WTC11 (cell line): ENCODE measurements around the gene AGBL1. TPM values are rescaled to one million over a fixed set of nuclear protein-coding genes. Genes with fewer than 3 reads are reported as not detected.

Experiments
- ATAC-seq: fragments of 200-7000 bp; cut with Tn5 transposase; 2 replicates; pipeline ENCODE4 v1.10.0; 2021; ENCODE audit warnings: mild to moderate bottlenecking, moderate library complexity
- CTCF ChIA-PET: fragments of 300-600 bp; sonication (Branson Sonifier 250); formaldehyde crosslinking; loops from one replicate; lab custom pipeline; 2021; ENCODE audit warnings: antibody characterized with exemption; lab: Charles Lee
- POLR2A ChIA-PET: fragments of 350-600 bp; sonication (Branson Sonifier 250); formaldehyde crosslinking; loops from one replicate; lab custom pipeline; 2021; ENCODE audit warnings: antibody characterized with exemption; lab: Charles Lee
- DNase-seq: peaks from one replicate; pipeline ENCODE4 v3.0.0; 2021; ENCODE audit warnings: low spot score
- H3K27ac Mint-ChIP-seq: 2 replicates; pipeline ENCODE4 v1.8.0; 2021; ENCODE audit warnings: mixed read lengths
- H3K27me3 Mint-ChIP-seq: 2 replicates; pipeline ENCODE4 v1.8.0; 2021; ENCODE audit warnings: low read depth, mild to moderate bottlenecking, moderate library complexity, mixed read lengths
- H3K36me3 Mint-ChIP-seq: 2 replicates; pipeline ENCODE4 v1.8.0; 2021; ENCODE audit warnings: mixed read lengths
- H3K4me1 Mint-ChIP-seq: 2 replicates; pipeline ENCODE4 v1.8.0; 2022; ENCODE audit warnings: mixed read lengths
- H3K4me3 Mint-ChIP-seq: 2 replicates; pipeline ENCODE4 v1.8.0; 2021; ENCODE audit warnings: mild to moderate bottlenecking, moderate library complexity, mixed read lengths
- H3K9me3 Mint-ChIP-seq: 2 replicates; pipeline ENCODE4 v1.8.0; 2021; ENCODE audit warnings: mixed read lengths
- ATF2 ChIP-seq: sonication (generic); formaldehyde crosslinking; IDR thresholded peaks from 2 replicates; pipeline ENCODE4 v1.8.1; 2022; ENCODE audit warnings: low read depth, missing genetic modification reagents, borderline replicate concordance
- E2F5 ChIP-seq: sonication (generic); formaldehyde crosslinking; IDR thresholded peaks from 2 replicates; pipeline ENCODE4 v1.8.1; 2022; ENCODE audit warnings: mild to moderate bottlenecking, moderate library complexity, missing genetic modification reagents
- GABPB1 ChIP-seq: sonication (generic); formaldehyde crosslinking; IDR thresholded peaks from 2 replicates; pipeline ENCODE4 v1.8.1; 2023; ENCODE audit warnings: mild to moderate bottlenecking, missing genetic modification reagents
- IRF1 ChIP-seq: sonication (generic); formaldehyde crosslinking; IDR thresholded peaks from 2 replicates; pipeline ENCODE4 v1.8.0; 2023; ENCODE audit warnings: missing genetic modification reagents
- KAT7 ChIP-seq: sonication (generic); formaldehyde crosslinking; IDR thresholded peaks from 2 replicates; pipeline ENCODE4 v1.8.1; 2023; ENCODE audit warnings: missing genetic modification reagents, mild to moderate bottlenecking, borderline replicate concordance
- NFATC4 ChIP-seq: fragments of 250-450 bp; sonication (Bioruptor Pico); IDR thresholded peaks from 2 replicates; pipeline ENCODE4 v1.9.0; 2021; ENCODE audit warnings: mild to moderate bottlenecking
- PREB ChIP-seq: sonication (generic); formaldehyde crosslinking; IDR thresholded peaks from 2 replicates; pipeline ENCODE4 v1.8.1; 2022; ENCODE audit warnings: mild to moderate bottlenecking, missing genetic modification reagents, moderate library complexity, borderline replicate concordance
- PRRX2 ChIP-seq: fragments of 250-450 bp; sonication (Bioruptor Pico); IDR thresholded peaks from 2 replicates; pipeline ENCODE4 v1.8.0; 2021; ENCODE audit warnings: mild to moderate bottlenecking
- RELA ChIP-seq: sonication (generic); formaldehyde crosslinking; IDR thresholded peaks from 2 replicates; pipeline ENCODE4 v1.8.1; 2022; ENCODE audit warnings: missing genetic modification reagents, mild to moderate bottlenecking, borderline replicate concordance
- SOX15 ChIP-seq: fragments of 250-450 bp; sonication (Bioruptor Pico); IDR thresholded peaks from 2 replicates; pipeline ENCODE4 v1.9.0; 2021; ENCODE audit warnings: mild to moderate bottlenecking
- SP1 ChIP-seq: sonication (generic); formaldehyde crosslinking; conservative IDR thresholded peaks from 2 replicates; pipeline ENCODE4 v1.8.1; 2022; ENCODE audit warnings: missing genetic modification reagents
- TEAD1 ChIP-seq: sonication (generic); formaldehyde crosslinking; IDR thresholded peaks from 2 replicates; pipeline ENCODE4 v1.8.0; 2022; ENCODE audit warnings: mild to moderate bottlenecking, missing genetic modification reagents
- TEAD4 ChIP-seq: sonication (generic); formaldehyde crosslinking; IDR thresholded peaks from 2 replicates; pipeline ENCODE4 v1.8.0; 2022; ENCODE audit warnings: mild to moderate bottlenecking, missing genetic modification reagents
- TP53 ChIP-seq: sonication (generic); formaldehyde crosslinking; IDR thresholded peaks from 2 replicates; pipeline ENCODE4 v1.8.1; 2023; ENCODE audit warnings: mild to moderate bottlenecking, missing genetic modification reagents
- ZBTB43 ChIP-seq: sonication (generic); formaldehyde crosslinking; IDR thresholded peaks from 2 replicates; pipeline ENCODE4 v1.8.1; 2023; ENCODE audit warnings: mild to moderate bottlenecking, missing genetic modification reagents
- ZNF281 ChIP-seq: sonication (generic); formaldehyde crosslinking; IDR thresholded peaks from 2 replicates; pipeline ENCODE4 v1.8.0; 2023; ENCODE audit warnings: mild to moderate bottlenecking, missing genetic modification reagents
- ZNF416 ChIP-seq: fragments of 250-450 bp; sonication (Bioruptor Pico); IDR thresholded peaks from 2 replicates; pipeline ENCODE4 v1.9.0; 2021; ENCODE audit warnings: mild to moderate bottlenecking, inconsistent platforms
- ZNF423 ChIP-seq: fragments of 250-450 bp; sonication (Bioruptor Pico); IDR thresholded peaks from 2 replicates; pipeline ENCODE4 v2.1.2; 2022; ENCODE audit warnings: mild to moderate bottlenecking, moderate library complexity
- total RNA-seq: library from RNA; stranded (reverse); gene quantifications from 3 replicates; pipeline ENCODE4 v1.2.3, GENCODE V29; 2021

The AGBL1 gene
- total RNA-seq, 1 experiment from 2014 or later, result not detected

- ATAC-seq, result no peak
- POLR2A ChIA-PET, result no interaction called here
- TF ChIP-seq TEAD4 (no peak), ZNF416 (no peak), PRRX2 (CRISPR knock-in tag) (no peak), TP53 (no peak), E2F5 (no peak), ZNF281 (CRISPR knock-in tag) (no peak), NFATC4 (no peak), PREB (CRISPR knock-in tag) (no peak), RELA (CRISPR knock-in tag) (no peak), KAT7 (CRISPR knock-in tag) (no peak), SOX15 (CRISPR knock-in tag) (no peak), GABPB1 (no peak), IRF1 (CRISPR knock-in tag) (no peak), ZNF423 (no peak), ZBTB43 (CRISPR knock-in tag) (no peak), ATF2 (CRISPR knock-in tag) (no peak), SP1 (CRISPR knock-in tag) (no peak), TEAD1 (CRISPR knock-in tag) (no peak)
- no peak overlapping the region for H3K4me3 Mint-ChIP-seq
- no peak overlapping the region for H3K27ac Mint-ChIP-seq
- peaks cover 12% of the 10 kb centered on the region for H3K4me1 Mint-ChIP-seq
- H3K9me3 Mint-ChIP-seq, result peaks cover 4% of the 10 kb centered on the region; the same call in 1 of the 2 replicates
- H3K27me3 Mint-ChIP-seq, result no peaks in the 10 kb centered on the region; the same call in 1 of the 2 replicates
- CTCF ChIA-PET, result no interaction called here
- no peak for DNase-seq
- no peaks in the 10 kb centered on the region for H3K36me3 Mint-ChIP-seq
Observed at GRCh38 chr15:86879250-86880229, 799.9 kb downstream of the AGBL1 start.
